Fibroblast of skin of abdomen (primary cell): ENCODE data around the gene SLC35D2.
A peak's percentile ranks its signal among the peaks of the same experiment; 100 is the strongest.
"Not testable (repeated sequence)": the region's sequence is repeated elsewhere in the genome, so short reads cannot be mapped to it uniquely, and the experiment has no call there.

ENCODE experiments used
- DNase-seq: peaks from one replicate; pipeline ENCODE4 v3.0.0-alpha.2; 2013

SLC35D2 gene

GRCh38 chr9:96306958-96307357 lies 76.6 kb downstream of the SLC35D2 start:
- DNase-seq = not testable (repeated sequence)

GRCh38 chr9:96305171-96305570 lies 78.3 kb downstream of the SLC35D2 start:
- no peak for DNase-seq

- no peak for DNase-seq
Observed at GRCh38 chr9:96304230-96304629, 79.3 kb downstream of the SLC35D2 start.

GRCh38 chr9:96302021-96302420 lies 81.5 kb downstream of the SLC35D2 start, which contains the start of gene HSD17B3:
TSS of gene HSD17B3 (minus strand) at chr9:96302176. CDS start at chr9:96302104, 72 bp downstream.
- no peak for DNase-seq

GRCh38 chr9:96299823-96300222 lies 83.7 kb downstream of the SLC35D2 start:
- DNase-seq = peak; percentile 33

- DNase-seq = no peak
Observed at GRCh38 chr9:96294159-96294545, 89.4 kb downstream of the SLC35D2 start.

GRCh38 chr9:96293498-96294158 lies 89.9 kb downstream of the SLC35D2 start:
- DNase-seq = peak; percentile 69

GRCh38 chr9:96289392-96289791 lies 94.1 kb downstream of the SLC35D2 start:
- no peak for DNase-seq

GRCh38 chr9:96281641-96282040 lies 101.9 kb downstream of the SLC35D2 start:
- no peak for DNase-seq

GRCh38 chr9:96279932-96280331 lies 103.6 kb downstream of the SLC35D2 start:
- no peak for DNase-seq

GRCh38 chr9:96274939-96275338 lies 108.6 kb downstream of the SLC35D2 start:
- no peak for DNase-seq
